ENCODE measurements around the gene KPNB1. TPM values are rescaled to one million over a fixed set of nuclear protein-coding genes. Genes with fewer than 3 reads are reported as not detected.

Gene KPNB1
- total RNA-seq, 2 donors from 2014 or later: 91.4 to 102 TPM

DNA sequence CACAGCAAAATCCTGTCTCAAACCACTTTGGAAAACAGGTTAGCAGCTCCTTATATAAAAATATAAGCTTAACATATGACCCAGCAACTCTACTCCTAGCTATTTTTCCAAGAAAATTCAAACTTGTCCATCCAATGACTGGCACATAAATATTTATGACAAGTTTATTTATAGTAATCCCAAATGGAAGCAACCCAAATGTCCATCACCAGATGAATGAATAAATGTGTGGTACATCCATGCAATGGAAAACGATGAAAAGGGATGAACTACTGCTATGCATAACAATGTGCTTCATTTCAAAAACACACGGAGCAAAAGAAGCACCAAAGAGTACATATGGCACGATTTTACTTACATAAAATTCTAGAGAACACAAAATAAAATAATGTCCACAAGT, 9.6 kb upstream of the KPNB1 start:
- H3K4me3 ChIP-seq: no peak overlapping the region
- no peaks in the 10 kb centered on the region for H3K9me3 ChIP-seq
- H3K27ac ChIP-seq: no peak overlapping the region
- H3K27me3 ChIP-seq: no peaks in the 10 kb centered on the region
- TF ChIP-seq, protein P1, sequence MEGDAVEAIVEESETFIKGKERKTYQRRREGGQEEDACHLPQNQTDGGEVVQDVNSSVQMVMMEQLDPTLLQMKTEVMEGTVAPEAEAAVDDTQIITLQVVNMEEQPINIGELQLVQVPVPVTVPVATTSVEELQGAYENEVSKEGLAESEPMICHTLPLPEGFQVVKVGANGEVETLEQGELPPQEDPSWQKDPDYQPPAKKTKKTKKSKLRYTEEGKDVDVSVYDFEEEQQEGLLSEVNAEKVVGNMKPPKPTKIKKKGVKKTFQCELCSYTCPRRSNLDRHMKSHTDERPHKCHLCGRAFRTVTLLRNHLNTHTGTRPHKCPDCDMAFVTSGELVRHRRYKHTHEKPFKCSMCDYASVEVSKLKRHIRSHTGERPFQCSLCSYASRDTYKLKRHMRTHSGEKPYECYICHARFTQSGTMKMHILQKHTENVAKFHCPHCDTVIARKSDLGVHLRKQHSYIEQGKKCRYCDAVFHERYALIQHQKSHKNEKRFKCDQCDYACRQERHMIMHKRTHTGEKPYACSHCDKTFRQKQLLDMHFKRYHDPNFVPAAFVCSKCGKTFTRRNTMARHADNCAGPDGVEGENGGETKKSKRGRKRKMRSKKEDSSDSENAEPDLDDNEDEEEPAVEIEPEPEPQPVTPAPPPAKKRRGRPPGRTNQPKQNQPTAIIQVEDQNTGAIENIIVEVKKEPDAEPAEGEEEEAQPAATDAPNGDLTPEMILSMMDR (IDR thresholded peaks at IDR 0.05): no peak
- H3K36me3 ChIP-seq: no peaks in the 10 kb centered on the region
- no peaks in the 10 kb centered on the region for H3K4me1 ChIP-seq
- no peak for DNase-seq (ENCODE audit: low spot score)

DNA sequence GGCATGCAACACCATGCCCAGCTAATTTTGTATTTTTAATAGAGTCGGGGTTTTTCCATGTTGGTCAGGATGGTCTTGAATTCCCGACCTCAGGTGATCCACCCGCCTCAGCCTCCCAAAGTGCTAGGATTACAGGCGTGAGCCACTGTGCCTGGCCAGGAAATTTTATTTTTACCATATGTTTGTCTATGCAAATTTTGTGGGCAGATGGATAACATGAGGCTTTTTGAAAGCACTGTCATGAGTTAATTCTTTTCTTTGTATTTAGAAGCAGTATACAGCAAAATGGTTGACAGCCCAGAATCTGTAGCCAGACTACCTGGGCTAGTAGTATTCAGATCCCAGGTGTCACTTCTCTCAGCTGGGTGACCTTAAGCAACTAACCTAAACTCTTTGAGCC, 8.5 kb upstream of the KPNB1 start:
- Histone ChIP-seq H3K4me1 (no peaks in the 10 kb centered on the region), H3K27me3 (no peaks in the 10 kb centered on the region), H3K36me3 (no peaks in the 10 kb centered on the region), H3K9me3 (no peaks in the 10 kb centered on the region), H3K27ac (no peak overlapping the region), H3K4me3 (no peak overlapping the region)
- TF ChIP-seq, protein P1 (IDR thresholded peaks at IDR 0.05): no peak
- DNase-seq (ENCODE audit: low spot score): no peak

DNA sequence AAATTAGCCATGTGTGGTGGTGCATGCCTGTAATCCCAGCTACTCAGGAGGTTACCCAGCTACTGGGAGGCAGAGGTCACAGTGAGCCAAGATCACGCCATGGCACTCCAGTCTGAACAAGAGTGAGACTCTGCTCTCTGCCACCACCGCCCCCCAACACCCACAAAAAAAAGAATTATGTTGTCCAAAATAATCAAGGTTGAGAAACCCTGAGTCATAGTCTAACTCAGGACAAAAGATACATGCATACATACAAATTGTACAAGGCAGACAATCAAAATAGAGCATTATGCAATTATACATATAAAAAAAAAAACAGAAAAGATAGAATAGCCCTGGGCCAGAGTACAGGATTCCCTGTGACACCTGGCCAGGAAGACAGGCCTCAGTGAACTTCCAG, 6.6 kb upstream of the KPNB1 start:
- Histone ChIP-seq H3K27me3 (no peaks in the 10 kb centered on the region), H3K4me1 (peaks cover 0 to 2% of the 10 kb centered on the region in 2 donors), H3K27ac (no peak overlapping the region), H3K4me3 (no peak overlapping the region), H3K9me3 (no peaks in the 10 kb centered on the region), H3K36me3 (no peaks in the 10 kb centered on the region)
- no peak for DNase-seq (ENCODE audit: low spot score)
- TF ChIP-seq, protein P1 (IDR thresholded peaks at IDR 0.05): no peak

DNA sequence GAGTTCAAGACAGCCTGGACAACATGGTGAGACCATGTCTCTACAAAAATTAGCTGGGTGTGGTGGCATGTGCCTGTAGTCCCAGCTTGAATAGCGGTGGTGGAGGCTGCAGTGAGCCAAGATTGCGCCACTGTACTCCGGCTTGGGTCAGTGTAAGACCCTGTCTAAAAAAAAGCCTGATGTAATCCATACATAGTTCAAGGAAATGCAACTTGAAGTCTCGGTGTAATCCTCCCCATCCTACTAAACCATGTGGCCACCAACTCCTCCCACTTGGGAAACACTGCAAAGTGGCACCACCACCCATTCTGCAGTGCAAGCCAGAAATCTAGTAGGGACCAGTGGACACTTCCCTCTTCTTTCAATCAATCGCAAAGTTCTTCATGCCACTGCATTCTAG, 5.4 kb upstream of the KPNB1 start:
- Histone ChIP-seq H3K9me3 (no peaks in the 10 kb centered on the region), H3K27me3 (no peaks in the 10 kb centered on the region), H3K27ac (no peak overlapping the region), H3K4me3 (no peak overlapping the region), H3K36me3 (no peaks in the 10 kb centered on the region), H3K4me1 (peaks cover 0 to 11% of the 10 kb centered on the region in 2 donors)
- TF ChIP-seq, protein P1 (IDR thresholded peaks at IDR 0.05): no peak
- DNase-seq (ENCODE audit: low spot score): no peak

DNA sequence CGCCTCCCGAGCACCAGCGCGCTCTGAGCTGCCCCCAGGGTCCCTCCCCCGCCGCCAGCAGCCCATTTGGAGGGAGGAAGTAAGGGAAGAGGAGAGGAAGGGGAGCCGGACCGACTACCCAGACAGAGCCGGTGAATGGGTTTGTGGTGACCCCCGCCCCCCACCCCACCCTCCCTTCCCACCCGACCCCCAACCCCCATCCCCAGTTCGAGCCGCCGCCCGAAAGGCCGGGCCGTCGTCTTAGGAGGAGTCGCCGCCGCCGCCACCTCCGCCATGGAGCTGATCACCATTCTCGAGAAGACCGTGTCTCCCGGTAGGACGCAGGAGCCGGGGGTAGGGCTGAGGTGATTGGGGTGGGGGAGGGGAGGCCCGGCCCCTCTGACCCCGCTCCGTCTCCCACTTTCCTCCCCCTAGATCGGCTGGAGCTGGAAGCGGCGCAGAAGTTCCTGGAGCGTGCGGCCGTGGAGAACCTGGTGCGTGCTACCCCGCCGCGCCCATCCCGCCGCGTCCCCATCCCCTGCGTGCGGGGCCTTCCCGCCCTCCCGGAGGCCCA, 329 bp downstream of the KPNB1 start:
- Histone ChIP-seq H3K27me3 (no peaks in the 10 kb centered on the region), H3K4me3 (peak overlapping the region; percentile 72 to 93), H3K9me3 (no peaks in the 10 kb centered on the region), H3K4me1 (peaks cover 0 to 41% of the 10 kb centered on the region in 2 donors), H3K36me3 (peaks cover 32% of the 10 kb centered on the region), H3K27ac (peak overlapping the region; percentile 88 to 95)
- TF ChIP-seq, protein P1 (IDR thresholded peaks at IDR 0.05): no peak
- DNase-seq (ENCODE audit: low spot score): peak; percentile 61

Measured in right atrium auricular region (tissue), 2 donors.